GM21723 (cell line): ENCODE results near the gene SF3B2.
A peak's percentile ranks its signal among the peaks of the same experiment; 100 is the strongest.
"Not testable (repeated sequence)": the region's sequence is repeated elsewhere in the genome, so short reads cannot be mapped to it uniquely, and the experiment has no call there.

Experiments
- ATAC-seq: cut with Tn5 transposase; IDR thresholded peaks from one replicate; pipeline ENCODE4 v1.9.1; 2021; ENCODE audit warnings: mild to moderate bottlenecking, moderate library complexity; ENCODE audit not compliant: unreplicated experiment

Gene SF3B2, protein sequence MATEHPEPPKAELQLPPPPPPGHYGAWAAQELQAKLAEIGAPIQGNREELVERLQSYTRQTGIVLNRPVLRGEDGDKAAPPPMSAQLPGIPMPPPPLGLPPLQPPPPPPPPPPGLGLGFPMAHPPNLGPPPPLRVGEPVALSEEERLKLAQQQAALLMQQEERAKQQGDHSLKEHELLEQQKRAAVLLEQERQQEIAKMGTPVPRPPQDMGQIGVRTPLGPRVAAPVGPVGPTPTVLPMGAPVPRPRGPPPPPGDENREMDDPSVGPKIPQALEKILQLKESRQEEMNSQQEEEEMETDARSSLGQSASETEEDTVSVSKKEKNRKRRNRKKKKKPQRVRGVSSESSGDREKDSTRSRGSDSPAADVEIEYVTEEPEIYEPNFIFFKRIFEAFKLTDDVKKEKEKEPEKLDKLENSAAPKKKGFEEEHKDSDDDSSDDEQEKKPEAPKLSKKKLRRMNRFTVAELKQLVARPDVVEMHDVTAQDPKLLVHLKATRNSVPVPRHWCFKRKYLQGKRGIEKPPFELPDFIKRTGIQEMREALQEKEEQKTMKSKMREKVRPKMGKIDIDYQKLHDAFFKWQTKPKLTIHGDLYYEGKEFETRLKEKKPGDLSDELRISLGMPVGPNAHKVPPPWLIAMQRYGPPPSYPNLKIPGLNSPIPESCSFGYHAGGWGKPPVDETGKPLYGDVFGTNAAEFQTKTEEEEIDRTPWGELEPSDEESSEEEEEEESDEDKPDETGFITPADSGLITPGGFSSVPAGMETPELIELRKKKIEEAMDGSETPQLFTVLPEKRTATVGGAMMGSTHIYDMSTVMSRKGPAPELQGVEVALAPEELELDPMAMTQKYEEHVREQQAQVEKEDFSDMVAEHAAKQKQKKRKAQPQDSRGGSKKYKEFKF

DNA sequence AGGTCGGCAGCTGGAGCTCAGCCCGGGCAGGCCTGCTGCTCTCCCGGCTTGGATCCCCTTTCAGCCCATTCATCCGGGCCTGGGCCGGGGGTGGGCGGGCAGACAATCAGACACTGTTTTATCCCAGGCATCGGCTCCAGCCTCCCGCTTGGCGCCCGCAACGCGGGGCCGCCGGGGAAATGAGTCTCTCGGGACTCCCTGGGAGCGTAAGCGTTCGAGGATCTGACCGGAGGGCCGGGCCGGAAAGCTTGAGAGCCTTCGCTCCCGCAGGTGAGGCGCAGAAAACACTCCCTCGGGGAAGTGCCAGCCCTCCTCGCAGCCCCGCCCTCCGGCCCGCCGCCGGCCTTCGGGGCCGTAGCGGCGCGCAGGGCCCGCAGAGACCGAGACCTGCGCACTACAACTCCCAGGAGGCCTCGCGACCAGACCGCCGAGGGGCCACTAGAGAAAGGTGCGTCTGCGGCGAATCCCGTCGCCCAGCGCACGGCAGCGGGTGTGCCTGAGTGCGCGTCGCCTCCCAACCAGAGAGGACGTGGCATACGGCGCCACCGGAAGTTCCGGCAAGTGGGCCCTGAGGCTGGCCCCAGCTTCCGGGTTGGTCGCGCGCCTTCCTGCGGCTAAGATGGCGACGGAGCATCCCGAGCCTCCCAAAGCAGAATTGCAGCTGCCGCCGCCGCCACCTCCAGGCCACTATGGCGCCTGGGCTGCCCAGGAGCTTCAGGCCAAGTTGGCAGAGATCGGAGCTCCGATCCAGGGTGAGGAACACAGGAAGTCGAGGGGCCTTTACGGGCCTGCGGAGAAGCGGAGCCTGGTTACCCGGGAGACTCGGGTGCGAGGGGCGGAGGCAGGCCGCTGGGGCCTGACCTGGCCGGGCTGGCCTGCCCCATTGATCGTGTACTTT is at the start of gene SF3B2:
Gene SF3B2 (plus strand): TSS at position 599 of the 898 bp plus-strand sequence. CDS start 21 bp downstream, at position 620.
- peak; percentile 95 for ATAC-seq

DNA sequence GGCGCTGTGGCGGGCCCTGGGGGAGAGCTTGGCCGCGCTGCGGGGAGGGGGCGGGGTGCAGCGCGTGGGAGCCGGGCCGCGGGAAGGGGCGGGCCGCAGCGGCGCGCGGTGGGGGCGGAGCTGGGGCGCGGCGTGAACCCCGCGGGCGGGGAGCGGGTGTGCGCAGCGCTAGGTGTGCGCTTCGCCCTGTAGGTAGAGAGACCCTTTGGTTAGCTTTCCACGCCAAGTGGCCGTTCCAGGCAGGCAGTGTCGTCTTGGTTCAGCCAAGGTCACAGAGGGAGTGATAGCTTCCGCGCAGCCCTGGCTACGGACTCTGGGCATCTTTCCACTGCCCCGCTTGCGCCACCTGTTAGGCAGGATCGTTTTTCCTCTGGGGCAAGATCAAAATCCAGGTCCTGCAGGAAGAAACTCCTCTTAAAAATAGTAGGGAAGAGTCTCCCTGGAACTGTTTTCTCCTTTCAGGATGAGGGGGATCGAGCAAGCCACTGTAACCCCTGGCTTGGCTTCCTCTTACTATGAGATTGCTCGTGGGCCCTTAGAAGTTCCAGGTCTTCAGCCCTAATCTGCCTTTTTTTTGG is 49.4 kb upstream of the SF3B2 start:
- peak; percentile 44 for ATAC-seq

DNA sequence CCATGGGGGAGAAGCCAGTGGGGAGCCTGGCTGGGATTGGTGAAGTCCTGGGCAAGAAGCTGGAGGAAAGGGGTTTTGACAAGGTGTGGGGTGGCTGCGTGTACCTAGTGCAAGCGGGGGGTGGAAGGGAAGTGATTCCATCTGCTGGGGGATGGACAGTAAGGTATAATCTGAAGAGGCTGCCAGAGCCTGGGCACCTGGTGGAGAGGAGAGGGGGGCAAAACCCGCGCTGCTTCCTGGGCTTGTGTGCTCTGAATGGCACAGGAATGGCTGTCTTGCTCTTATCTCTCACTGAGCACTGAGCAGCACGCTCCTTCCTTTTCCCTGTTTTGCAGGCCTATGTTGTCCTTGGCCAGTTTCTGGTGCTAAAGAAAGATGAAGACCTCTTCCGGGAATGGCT is 48.9 kb upstream of the SF3B2 start:
- ATAC-seq: no peak

DNA sequence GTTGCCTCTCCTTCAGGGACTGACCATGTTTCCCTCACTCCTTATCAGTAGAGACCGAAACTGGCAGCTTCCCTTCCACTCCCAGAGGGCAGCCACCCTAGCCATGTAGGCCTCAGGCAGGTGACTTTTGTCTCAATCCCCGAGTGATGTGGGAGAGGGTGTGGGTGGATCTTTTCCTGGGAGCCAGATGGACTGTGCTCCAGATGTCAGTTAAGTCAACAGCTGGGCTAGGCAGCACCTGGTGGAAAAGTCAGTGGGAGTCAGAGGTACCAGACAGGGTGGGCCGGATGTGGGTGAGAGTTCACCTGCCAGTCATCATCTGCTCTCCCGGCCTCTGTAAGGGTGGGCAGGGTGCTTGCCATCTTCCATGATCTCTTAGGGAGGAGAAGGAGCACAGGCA is 48.0 kb upstream of the SF3B2 start:
- no peak for ATAC-seq

DNA sequence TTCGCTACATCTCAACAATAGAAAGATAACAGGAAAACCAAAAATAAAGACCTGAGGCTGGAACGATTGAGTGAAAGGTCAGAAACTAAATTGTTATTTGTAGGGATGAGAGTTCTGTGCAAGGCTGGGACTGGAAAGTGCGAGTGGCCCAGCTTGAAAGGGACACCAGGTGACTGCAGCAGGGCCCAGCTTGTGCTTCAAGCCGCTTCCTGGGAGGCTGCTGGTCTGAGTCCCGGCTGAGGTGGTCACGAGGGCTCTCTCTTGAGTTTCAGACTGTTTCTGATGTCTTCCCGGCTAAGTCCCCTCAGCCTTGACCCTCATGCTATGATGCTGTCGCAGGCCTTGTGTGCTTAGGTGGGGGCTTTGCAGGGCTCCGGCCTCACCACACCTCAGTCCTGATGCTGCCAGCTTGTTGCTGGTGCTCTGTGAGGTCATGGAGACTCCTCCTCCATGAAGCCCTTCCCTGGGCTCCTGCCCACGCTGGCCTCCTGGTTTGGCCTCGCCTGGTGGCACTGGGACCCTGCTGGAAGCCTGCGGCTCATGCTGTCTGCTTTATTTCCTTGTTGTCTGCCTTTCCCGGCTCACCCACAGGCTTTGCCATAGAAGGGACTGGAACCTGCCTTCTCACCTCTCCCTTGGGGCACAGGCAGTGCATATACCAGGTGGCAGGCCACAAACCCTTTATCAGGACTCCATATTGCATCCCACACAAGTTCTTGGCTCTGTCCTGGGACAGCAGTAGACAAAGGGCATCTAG is 45.9 kb upstream of the SF3B2 start:
- ATAC-seq: no peak

DNA sequence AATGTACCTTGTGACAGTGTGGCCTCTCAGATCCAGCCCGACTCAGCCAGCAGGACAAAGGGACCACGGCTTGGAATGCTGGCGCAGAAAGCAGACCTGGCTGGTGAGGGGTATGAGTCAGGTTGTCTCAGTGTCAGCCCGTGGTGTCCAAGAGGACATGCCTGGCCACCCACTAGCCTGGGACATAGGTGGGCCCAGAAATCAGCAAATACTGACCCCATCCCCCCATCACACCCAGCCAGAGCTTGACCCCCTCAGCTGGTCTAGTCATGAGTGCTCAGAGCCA is 45.3 kb upstream of the SF3B2 start:
- ATAC-seq: no peak

DNA sequence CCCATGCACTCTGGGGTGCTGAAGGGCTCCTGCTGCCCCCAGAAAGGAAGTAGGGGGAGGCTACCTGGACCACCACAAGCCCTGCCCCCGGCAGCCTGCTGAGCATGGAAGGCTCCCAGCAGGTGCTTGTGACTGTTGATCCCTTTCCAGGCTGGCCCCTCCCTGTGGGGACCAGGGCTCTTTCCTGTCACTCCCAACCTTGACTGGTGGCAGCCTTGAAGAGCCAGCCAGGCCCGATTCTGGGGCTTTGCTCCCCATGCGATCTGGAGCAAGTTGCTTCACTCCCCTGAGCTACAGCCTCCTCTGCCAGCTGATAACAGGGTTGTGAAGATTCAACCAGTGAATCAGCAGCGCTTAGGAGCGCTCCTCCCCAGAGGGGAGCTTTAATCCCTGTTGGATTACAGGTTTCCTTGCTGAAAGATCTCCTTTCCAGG is 44.9 kb upstream of the SF3B2 start:
- no peak for ATAC-seq

DNA sequence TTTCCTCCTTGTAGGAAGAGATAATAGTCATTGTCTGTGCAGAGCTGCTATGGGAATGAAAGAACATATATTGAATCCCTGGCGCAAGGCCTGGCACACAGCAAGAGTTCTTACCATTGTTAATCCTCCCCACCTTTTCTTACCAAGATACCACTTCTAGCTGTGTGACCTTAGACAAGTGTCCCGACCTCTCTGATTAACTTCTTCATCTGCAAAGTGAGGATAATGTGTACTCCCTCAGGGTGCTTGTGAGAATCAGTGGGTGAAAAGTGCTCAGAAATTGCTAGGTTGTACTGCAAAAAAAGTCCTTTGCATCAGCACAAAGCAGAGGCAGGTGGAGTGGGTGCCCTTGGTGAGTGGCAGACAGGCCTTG is 44.1 kb upstream of the SF3B2 start:
- no peak for ATAC-seq

DNA sequence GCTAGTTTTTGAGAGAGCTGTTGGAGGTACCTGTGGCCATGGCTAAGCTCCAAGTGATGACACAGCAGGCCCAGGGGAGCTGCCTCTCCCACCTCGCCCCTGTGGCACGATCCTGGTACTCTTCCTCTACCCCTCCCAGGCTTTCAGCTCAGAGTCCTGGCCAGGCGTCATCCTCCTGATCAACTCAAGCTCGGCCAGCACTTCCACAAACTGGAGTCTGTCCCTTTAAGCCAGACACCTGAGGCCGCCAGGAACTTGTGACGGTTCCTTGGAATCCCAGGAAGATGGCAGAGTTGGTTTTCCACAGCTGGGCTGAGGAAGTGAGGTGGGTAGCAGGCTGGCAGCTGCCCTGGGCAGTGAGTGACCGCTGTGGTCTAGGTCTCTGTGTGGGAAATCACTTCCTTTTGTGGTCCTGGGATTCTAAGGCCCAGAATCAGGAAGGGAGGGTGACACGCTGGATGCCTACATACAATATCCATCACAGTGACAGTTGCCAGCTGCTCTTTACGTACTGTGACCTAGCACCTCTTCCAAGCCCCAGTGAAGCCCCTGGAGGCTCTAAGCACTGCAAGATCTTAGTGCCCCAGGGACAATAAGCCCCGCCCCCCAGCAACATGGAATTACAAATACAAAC is 43.6 kb upstream of the SF3B2 start:
- no peak for ATAC-seq

DNA sequence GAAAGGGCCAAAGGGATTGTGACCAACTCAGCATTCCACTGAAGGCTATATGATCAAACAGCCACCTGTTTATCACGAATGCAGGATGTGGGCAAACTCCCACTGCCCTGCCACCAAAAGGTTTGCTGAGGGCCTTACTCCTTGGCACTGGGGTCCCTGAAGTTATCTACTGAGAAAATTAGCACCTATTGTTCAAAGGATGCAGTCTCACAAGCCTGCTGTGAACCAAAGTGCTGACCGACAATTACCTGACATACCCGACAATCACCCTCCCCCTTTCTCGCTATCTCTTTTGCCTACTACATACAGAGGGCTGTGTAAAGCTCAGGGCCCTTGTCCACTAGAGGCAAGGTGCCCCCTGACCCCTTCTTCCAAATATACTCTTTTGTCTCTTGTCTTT is 42.1 kb upstream of the SF3B2 start:
- not testable (repeated sequence) for ATAC-seq

DNA sequence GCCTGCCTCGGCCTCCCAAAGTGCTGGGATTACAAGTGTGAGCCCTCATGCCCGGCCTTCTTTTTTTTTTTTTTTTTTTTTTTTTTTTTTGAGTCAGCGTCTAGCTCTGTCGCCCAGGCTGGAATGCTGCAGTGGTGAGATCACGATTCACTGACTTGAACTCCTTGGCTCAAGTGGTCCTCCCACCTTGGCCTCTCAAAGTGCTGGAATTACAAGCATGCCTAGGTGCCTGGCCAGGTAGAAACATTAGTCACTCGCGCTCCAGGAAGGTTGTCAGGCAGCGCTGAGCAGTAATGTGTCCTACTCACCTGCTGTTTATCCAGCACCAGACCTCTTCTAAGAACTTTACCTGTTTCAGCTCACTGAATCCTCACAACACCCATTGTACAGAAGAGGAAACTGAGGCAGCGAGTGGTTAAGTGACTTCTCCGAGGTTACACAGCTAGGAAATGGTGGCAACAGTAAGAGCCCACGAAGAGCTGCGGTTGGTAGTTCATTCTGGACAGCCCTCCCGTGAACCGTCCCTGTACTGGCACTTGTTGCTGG is 40.9 kb upstream of the SF3B2 start:
- no peak for ATAC-seq

DNA sequence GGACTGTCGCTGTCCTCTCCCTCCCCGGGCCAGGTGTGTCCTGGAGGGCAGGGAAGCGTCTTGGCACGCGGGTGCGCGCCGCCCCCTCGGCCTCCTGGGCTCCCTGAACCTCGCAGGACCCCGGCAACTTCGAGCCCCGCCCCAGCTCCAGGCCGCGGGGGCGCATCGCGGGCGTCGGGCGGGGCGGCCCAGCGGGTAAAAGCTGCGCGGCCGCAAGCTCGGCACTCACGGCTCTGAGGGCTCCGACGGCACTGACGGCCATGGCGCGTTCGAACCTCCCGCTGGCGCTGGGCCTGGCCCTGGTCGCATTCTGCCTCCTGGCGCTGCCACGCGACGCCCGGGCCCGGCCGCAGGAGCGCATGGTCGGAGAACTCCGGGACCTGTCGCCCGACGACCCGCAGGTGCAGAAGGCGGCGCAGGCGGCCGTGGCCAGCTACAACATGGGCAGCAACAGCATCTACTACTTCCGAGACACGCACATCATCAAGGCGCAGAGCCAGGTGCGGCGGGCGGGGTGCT is 40.3 kb upstream of the SF3B2 start, which contains the start of gene CST6:
Gene CST6 (plus strand): TSS at position 224 of the 519 bp plus-strand sequence. CDS start 37 bp downstream, at position 261.
- no peak for ATAC-seq

DNA sequence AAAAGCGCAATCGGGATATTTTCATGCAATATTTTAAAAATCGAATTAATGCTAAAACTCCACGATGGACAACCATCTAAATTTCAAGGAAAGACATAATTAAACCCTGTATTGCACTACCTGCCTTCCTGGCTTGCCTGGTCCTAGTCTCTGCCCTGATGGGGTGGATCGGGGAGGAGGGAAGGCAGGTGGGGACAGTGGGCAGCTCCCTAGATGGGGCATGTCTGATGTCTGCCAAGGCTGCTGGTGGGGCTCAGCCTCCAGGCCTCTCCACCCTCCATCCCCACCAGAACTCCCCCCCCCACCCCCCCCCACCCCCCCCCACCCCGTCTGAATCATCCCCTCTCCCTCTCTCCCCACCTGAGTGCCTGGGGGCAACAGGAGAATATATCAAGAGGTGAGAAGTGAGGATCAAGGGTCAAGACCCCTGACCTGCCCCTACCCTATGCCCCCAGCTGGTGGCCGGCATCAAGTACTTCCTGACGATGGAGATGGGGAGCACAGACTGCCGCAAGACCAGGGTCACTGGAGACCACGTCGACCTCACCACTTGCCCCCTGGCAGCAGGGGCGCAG is 39.7 kb upstream of the SF3B2 start:
- no peak for ATAC-seq

DNA sequence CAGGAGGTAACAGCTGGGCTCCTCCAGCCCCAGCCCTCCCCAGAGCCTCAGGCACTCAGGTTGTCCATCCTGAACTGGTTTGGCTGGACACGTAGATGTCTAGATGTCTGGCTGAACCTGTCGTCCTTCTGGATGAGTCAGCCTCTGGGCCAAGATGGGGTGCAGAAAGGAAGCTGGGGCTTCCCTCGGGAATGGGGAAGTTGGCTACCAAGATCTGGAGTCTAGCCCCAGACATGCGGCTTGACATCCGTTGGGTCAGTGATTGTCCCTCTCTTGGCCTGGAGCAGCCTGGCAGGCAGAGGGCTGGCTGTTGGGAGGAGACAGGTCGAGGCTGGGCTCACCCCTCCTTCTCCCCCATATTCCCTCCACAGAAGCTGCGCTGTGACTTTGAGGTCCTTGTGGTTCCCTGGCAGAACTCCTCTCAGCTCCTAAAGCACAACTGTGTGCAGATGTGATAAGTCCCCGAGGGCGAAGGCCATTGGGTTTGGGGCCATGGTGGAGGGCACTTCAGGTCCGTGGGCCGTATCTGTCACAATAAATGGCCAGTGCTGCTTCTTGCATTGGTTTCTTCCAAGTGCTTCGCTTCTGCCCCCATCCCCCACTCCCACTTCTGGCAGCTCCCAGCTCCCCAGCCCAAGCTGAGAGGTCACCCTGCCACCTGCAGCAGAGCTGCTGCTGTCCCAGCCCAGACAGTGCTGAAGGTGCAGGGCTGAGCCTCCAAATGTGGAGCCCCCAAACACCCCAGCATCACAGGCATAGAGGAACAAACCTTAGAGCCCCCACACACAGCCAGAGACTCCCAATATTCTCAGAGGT is 39.0 kb upstream of the SF3B2 start:
- ATAC-seq: no peak

DNA sequence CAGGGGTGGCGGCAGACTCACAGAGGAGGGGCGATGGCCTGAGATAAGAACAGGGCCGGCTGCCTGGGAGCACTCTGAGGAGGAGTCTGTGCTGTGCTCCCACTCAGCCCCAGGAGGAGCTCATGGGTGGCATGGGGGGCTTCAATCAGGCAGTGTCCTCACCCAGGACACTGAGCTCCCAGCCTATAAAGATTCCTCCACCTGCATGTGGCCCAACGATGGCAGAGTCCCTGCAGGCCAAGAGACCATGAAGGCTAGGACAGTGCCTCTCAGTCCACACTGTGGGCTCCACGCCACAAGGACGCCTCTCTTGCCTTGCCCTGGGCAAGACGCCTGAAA is 38.4 kb upstream of the SF3B2 start:
- no peak for ATAC-seq

DNA sequence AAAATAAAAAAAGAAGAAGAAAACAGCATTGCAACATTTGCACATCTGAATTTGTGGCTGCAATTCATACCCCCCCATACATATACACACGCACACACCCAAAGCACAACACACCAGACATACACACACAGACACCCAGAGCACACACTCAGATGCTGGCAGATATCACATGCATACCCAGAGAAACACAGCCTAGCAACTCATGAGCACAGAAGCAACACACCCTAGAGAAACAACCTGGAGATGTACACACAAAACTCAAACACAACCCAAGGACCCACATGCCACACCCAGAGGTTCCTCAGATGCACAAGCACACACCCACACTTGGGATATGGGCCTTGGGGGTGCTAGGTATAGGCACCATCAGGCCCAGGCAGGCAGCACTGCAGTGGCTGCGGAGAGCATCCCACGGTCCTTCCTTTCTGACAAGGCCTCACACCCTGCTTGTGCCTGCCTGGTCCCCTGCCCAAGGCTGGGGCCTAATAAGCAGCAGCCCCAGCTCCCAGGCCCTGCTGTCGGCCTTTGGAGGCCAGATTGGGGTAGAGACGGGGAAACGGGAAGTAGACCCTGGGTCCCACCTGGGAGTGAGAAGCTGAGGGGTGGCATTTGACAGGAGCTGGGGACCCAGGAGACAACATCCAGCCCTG is 37.2 kb upstream of the SF3B2 start:
- ATAC-seq: no peak

DNA sequence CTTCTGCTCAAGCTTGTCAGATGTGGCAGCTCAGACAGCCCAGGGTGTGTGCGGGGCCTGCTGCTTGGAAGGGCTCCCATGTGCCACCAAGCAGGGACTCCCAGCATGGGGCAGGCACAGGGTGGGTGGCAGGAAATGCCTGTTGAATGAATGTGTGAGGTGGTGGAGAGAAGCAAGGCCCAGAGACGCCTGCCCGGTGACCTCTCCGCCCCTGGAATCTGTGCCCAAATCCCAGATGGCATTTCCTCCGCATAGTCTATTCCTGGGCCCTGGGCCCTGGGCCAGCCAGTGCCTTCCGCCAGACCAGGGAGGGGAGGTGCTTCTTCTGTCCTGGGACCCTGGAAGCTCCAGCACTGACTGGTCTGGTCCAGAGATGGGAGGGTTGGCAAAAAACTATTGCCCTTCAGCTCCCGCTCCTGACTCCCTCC is 36.7 kb upstream of the SF3B2 start:
- no peak for ATAC-seq
